Measurements from ENCODE around the gene CENPP.
"Not testable (repeated sequence)": the region's sequence is repeated elsewhere in the genome, so short reads cannot be mapped to it uniquely, and the experiment has no call there.

CENPP gene

DNA sequence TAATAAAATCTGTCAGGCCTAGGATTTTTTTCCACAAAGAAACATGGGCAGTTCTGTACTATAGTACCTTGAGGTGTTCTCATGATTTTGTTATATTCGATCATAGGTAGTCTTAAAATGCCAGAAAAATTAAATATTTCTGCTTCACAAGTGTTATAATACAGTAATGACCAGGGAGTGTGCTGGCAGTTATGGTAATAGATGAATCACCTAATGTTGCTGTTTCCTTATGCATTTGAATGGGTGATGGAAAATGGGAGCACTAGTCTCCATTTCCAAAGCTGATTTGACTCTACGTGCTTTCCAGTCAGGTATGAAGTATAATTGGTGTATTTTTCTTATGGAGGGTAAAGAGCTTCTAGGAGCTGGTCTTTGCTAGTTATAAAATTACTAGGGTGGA lies 54.9 kb downstream of the CENPP start:
- DNase-seq (ENCODE audit: low read depth): no peak

GRCh38 chr9:92381775-92382174 lies 56.0 kb downstream of the CENPP start:
- no peak for DNase-seq (ENCODE audit: low read depth)

GRCh38 chr9:92384375-92384774 lies 58.6 kb downstream of the CENPP start:
- no peak for DNase-seq (ENCODE audit: low read depth)

- no peak for DNase-seq (ENCODE audit: low read depth)
Measured at GRCh38 chr9:92385001-92385400, 59.2 kb downstream of the CENPP start.

DNA sequence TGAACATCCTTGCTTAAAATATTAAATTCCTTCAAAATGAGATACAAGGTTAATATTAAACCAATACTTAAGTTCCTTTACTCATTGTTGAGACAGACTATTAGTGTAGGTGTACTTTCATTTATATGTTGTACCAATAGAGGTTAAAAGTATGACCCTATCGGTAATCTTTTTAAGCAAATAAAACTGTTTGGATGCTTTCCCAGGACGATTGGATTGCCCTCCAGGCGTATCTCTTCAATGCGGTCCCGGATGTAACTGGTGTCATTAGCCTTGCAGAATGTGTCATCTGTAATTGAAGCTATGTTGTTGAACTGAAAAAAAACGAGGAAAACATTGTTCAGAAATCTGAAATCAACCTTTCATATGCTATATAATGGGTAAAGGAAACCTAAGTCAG lies 59.7 kb downstream of the CENPP start:
- DNase-seq (ENCODE audit: low read depth): no peak

DNA sequence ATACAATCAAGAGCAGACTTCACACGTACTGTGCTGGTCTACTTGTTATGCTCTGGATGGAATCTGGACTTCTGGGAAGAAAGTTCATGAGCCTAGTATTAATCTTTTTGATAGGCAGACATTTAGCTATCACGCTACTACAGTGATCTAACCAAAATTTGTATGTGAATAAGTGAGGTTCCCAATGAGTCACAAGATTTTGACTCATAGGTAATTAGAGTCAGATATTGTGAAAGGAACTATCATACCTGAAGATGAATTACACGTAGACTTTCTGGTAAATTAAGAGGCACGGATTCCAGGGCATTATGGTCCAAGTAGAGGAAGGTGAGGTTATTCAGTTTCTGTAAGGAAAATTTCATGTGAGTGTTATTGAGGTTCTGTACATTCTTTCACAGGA lies 60.2 kb downstream of the CENPP start:
- no peak for DNase-seq (ENCODE audit: low read depth)

GRCh38 chr9:92392690-92393089 lies 66.9 kb downstream of the CENPP start:
- no peak for DNase-seq (ENCODE audit: low read depth)

GRCh38 chr9:92393686-92394085 lies 67.9 kb downstream of the CENPP start:
- no peak for DNase-seq (ENCODE audit: low read depth)

DNA sequence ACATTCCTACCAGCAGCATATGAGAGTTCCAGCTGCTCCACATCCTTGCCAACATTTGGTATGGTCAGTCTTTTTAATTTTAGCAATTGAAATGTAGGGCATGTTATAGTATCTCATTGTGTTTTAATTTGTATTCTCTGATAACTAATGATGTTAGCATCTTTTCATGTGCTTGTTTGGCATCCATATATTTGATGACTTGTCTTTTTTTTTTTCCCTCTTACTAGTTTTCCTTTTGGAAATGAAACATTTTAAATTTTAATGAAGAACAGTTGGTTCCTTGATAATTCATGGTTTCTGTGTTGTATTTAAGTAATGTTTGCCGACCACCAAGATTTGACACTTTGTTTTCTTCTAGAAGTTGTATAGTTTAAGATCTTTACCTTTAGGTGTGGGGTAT lies 69.9 kb downstream of the CENPP start:
- no peak for DNase-seq (ENCODE audit: low read depth)

GRCh38 chr9:92397853-92398252 lies 72.1 kb downstream of the CENPP start:
- no peak for DNase-seq (ENCODE audit: low read depth)

DNA sequence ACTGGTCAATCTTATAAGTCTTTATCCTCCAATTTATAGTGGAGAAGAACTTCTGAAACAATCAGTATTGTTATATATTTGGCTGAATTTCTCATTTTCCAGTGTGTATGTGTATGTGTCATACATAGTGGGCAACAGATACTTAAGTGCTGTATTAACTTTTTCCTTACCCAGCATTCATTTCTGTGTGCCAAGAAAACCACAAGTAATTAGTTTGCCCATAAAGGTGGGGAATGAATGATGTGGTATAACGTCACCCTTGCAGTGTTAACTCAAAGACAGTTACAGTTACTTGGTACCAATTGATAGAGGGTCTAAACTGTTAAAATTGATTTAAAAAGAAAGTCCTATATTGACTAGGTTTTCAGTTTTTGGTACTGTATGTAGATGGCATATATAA lies 76.6 kb downstream of the CENPP start:
- DNase-seq (ENCODE audit: low read depth): no peak

DNA sequence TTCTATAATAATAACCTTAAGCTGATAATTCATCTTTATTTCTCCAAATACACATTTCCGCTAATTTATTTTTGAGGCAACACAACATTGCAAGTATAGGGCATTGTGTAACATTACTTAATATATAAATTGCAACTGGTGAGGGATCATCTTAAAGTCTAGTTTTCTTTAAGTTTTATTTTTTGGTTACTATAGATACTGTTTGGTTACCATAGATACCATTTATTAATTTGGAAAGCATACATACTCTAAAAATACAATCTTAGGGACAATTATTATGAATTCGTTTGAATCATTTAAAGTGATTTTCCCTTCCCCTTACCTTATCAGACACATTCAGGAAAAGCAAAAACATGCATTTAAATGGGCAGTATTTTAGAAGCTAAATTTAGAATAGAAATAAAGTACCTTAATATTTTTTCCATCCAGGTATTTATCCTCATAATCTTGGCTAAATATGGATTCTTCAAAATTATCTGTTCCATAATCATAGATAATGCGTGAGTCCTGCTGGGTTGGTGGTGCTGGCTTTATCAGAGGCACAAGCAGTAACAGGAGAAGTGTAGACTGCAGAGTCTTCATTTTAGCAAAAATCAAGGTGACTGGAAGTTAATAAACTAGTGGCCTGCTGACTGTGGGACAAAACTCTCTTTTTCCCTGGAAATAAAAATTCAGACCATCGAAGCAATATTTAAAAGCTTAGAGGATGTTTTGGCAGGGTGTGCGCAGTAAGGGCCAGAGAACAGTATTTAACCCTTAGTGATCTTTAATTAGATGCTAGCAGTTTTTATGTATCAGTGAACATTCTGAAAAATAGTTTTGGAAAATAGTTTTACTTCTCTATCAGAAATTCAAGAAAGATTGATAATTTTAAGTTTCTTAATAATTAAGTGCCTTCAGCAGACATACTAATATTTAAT lies 77.3 kb downstream of the CENPP start:
- DNase-seq (ENCODE audit: low read depth): no peak

DNA sequence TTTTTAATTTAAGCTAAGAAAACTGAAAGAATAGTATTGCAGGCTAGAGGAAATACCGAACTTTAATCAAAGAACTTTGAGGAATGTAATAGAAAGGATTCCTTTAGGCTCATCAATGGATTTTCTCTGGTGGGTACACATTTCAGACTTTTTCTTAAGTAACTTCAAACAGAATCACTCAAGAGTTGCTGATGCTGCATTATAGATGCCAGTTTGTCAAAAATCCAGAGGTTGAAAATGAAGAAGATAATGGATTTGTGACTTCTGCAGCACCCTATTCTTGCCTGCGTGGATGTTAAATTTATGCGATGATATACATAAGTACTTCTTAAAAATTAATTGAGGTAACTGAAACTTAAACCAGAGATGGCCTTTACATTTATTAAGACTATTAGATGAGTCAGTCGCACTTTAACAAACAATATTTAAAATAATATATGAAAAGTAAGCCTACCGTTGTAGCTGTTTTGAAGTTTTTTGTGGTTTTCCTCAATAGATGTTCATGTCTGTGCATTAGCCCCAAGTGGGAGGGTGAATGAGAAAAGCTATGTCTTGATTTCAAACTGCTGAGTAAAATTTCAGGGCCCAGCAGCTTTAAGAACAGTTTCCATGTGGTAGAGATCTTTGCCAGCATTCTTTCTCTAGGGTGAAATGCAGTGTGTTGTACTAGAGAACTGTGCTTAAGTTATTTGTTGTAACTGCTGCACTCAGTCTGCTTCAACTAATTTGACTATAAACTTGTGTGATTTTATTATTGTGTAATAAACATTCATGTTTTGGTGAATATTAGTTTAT lies 78.5 kb downstream of the CENPP start, which contains the start of gene OGN:
Gene OGN, minus strand, starts transcription at position 537 of the 795 bp plus-strand sequence. CDS start 1,171 bp downstream, outside the sequence.
- DNase-seq (ENCODE audit: low read depth): no peak

DNA sequence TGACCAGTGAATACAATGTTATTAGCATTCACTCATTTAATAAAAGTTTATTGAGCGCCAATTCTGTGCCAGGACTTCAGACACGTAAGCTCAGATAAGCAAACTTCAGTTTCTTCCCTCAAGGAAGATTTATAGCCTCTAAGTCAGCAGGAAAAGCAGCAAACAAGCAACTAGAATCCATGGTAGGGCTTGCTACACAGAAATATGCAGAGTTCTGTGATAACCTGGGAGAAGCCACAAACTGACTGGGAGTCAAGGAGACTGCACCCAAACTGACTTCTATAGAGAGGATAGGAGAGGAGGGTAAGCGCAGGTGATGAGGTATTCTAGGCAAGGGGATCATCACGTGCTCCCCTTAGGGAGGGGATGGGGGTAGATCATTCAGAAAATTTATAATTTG lies 80.1 kb downstream of the CENPP start:
- no peak for DNase-seq (ENCODE audit: low read depth)

GRCh38 chr9:92406477-92406876 lies 80.7 kb downstream of the CENPP start:
- no peak for DNase-seq (ENCODE audit: low read depth)

DNA sequence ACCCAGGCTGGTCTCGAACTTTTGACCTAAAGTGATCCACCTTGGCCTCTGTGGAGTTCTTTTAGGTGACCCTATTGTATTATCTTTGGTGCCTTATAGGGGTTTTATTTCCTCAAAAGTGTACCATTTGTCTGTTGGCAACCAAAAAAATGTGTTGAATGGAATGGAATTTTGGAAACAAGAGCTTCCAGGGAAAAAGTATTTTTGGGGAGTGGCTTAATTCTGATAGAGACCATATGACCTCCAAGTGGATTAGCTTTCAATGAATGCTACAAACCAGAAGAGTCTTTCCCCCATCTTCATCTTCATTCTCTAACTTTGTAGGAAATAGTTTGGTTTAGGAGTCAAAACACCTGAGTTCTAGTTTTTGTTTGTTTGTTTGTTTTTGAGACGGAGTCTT lies 82.1 kb downstream of the CENPP start:
- DNase-seq (ENCODE audit: low read depth): no peak

- no peak for DNase-seq (ENCODE audit: low read depth)
Measured at GRCh38 chr9:92408747-92409478, 83.2 kb downstream of the CENPP start.

- not testable (repeated sequence) for DNase-seq (ENCODE audit: low read depth)
Measured at GRCh38 chr9:92411157-92411556, 85.4 kb downstream of the CENPP start.

DNA sequence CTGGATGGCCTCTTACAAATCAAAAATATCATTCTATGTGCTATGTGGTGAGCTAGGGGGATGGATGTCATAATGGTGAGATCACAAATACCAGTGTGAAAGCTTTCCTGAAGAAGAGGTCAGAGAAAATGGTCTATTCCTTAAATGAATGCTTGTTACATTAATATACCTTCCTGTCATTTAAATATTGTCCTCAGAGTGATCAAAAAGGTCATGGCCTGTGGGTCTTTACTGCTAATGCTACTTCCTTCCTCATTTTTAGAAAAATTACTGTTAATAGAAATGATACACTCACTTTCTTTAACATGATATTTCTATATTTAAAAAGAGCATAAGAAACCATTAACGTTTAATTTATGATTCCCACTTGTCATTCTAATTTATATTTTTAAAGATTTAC lies 88.8 kb downstream of the CENPP start:
- DNase-seq (ENCODE audit: low read depth): no peak

DNA sequence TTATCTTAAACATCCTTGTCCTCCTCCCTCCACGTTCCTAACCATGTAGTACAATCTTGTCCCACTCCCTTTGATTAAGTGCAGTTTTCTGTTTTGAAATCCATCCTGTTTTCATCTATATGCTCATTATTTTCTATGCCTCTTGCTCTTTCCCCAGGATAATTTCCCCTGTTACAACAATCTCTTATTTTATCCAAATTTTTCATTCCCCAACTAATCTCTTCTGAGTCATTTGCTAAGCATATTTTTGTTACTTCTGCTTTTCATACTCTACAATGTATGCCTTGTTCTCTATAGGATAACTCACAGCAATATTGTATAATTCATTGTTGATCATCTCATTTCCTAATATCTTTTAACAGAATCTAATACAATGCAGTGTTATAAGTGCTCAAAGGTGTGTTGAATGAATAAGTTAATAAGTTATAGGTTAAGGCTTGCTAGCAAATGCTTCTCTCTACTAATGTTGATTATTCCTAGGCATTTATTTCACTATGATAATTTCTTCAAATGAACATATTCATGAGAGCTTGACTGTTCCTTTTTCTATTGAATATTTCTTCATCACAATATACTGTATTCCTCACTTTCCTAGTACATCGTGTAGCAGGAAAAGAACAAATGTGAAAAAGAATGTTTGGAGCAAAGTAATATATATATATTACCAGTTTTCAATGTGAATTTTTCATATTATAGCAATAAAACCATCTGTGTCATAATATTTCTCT lies 97.0 kb downstream of the CENPP start:
- DNase-seq (ENCODE audit: low read depth): no peak

- no peak for DNase-seq (ENCODE audit: low read depth)
Measured at GRCh38 chr9:92423612-92424011, 97.9 kb downstream of the CENPP start.

DNA sequence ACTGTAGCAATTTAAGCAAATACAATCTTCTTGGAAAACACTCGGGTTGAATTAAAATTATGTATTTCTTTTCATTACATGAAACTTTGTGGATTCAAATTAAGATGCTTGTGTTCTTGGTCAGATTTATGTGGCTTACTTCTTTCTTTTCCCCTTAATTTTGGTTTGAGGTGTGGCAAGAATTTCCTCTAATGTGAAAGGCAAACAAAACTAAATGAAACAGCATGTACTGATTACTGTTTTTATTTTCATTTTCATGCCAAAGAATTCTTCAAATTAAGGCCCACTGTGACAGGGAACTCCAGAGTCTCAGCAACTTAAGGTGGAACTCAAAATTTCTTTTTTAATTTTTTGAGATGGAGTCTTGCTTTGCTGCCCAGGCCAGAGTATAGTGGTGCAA lies 98.6 kb downstream of the CENPP start, which contains the start of gene OMD:
Gene OMD, minus strand, starts transcription at position 132 of the 400 bp plus-strand sequence. CDS start 6,913 bp downstream, outside the sequence.
- DNase-seq (ENCODE audit: low read depth): no peak
